ENCODE results near the gene RRP8.

DNA sequence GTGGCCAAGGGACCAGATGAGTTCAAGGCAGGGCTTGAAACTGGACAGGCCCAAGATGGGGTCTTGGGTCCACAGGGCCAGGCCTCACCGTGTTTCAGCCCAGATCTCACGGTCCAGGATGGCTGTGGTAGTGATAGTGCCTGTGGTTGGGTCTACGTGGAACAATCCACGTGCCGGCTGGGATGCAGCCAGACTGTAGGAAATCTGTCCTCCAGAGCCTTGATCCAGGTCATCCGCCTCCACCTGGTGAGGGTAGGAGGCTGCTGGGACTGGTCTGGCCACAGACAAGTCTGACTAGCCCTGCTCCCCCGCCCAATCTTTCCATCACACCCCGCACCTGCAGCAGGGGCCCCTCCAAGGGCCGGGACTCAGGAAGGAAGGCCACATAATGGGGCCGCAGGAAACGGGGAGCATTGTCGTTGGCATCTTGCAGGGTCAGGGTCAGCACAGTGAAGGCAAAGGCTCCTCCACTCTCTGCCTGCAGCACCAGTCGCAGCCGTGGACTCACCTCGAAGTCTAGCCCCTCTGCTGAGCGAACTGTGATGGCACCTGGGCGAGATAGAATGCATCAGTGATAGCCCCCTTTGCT is 22.5 kb upstream of the RRP8 start:
- TF ChIP-seq, protein P1, sequence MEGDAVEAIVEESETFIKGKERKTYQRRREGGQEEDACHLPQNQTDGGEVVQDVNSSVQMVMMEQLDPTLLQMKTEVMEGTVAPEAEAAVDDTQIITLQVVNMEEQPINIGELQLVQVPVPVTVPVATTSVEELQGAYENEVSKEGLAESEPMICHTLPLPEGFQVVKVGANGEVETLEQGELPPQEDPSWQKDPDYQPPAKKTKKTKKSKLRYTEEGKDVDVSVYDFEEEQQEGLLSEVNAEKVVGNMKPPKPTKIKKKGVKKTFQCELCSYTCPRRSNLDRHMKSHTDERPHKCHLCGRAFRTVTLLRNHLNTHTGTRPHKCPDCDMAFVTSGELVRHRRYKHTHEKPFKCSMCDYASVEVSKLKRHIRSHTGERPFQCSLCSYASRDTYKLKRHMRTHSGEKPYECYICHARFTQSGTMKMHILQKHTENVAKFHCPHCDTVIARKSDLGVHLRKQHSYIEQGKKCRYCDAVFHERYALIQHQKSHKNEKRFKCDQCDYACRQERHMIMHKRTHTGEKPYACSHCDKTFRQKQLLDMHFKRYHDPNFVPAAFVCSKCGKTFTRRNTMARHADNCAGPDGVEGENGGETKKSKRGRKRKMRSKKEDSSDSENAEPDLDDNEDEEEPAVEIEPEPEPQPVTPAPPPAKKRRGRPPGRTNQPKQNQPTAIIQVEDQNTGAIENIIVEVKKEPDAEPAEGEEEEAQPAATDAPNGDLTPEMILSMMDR (IDR thresholded peaks at IDR 0.05 in 2 of 3, conservative IDR thresholded peaks at IDR 0.05 in 1 of 3; ENCODE audit: control insufficient read depth in 2 of 3, extremely low read depth in 1 of 3, insufficient read depth in 1 of 3, low read depth in 3 of 3, low read length in 3 of 3): no peak
- TF ChIP-seq POLR2A (IDR thresholded peaks at IDR 0.05; ENCODE audit: low read depth, low read length) (no peak), POLR2AphosphoS5 (IDR thresholded peaks at IDR 0.05; ENCODE audit: low read length) (no peak), SIN3A (IDR thresholded peaks at IDR 0.05; ENCODE audit: low read depth, low read length) (no peak), EP300 (IDR thresholded peaks at IDR 0.05; ENCODE audit: borderline replicate concordance in 1 of 2, control insufficient read depth in 1 of 2, low read depth in 2 of 2, low read length in 2 of 2) (no peak), GABPA (IDR thresholded peaks at IDR 0.05; ENCODE audit: low read depth) (no peak), HDAC2 (IDR thresholded peaks at IDR 0.05) (no peak), FOXK2 (IDR thresholded peaks at IDR 0.05) (no peak), CBX3 (IDR thresholded peaks at IDR 0.05; ENCODE audit: borderline replicate concordance, low read depth) (no peak), RAD21 (IDR thresholded peaks at IDR 0.05; ENCODE audit: insufficient read depth, low read depth, low read length) (no peak), RUNX3 (IDR thresholded peaks at IDR 0.05; ENCODE audit: low read length) (no peak)
- TF ChIP-seq, protein P2, sequence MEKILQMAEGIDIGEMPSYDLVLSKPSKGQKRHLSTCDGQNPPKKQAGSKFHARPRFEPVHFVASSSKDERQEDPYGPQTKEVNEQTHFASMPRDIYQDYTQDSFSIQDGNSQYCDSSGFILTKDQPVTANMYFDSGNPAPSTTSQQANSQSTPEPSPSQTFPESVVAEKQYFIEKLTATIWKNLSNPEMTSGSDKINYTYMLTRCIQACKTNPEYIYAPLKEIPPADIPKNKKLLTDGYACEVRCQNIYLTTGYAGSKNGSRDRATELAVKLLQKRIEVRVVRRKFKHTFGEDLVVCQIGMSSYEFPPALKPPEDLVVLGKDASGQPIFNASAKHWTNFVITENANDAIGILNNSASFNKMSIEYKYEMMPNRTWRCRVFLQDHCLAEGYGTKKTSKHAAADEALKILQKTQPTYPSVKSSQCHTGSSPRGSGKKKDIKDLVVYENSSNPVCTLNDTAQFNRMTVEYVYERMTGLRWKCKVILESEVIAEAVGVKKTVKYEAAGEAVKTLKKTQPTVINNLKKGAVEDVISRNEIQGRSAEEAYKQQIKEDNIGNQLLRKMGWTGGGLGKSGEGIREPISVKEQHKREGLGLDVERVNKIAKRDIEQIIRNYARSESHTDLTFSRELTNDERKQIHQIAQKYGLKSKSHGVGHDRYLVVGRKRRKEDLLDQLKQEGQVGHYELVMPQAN (conservative IDR thresholded peaks at IDR 0.05): no peak

All from GM12878 (cell line).